Activated CD8-positive, alpha-beta memory T cell treated with anti-CD3 and anti-CD28 coated beads for 36 hours (primary cell): ENCODE data around the gene ZNF503. TPM values are rescaled to one million over a fixed set of nuclear protein-coding genes. Genes with fewer than 3 reads are reported as not detected.
"Not testable (repeated sequence)": the region's sequence is repeated elsewhere in the genome, so short reads cannot be mapped to it uniquely, and the experiment has no call there.

ENCODE experiments used
- CTCF ChIA-PET: fragments of 350-600 bp; sonication (Branson Sonifier 250); formaldehyde crosslinking; loops from one replicate; lab custom pipeline; 2021; ENCODE audit warnings: antibody characterized with exemption; lab: Charles Lee
- POLR2A ChIA-PET: fragments of 350-600 bp; sonication (Branson Sonifier 250); formaldehyde crosslinking; loops from one replicate; lab custom pipeline; 2021; ENCODE audit warnings: antibody characterized with exemption; lab: Charles Lee
- total RNA-seq, 2 experiments: library from RNA; stranded (reverse); gene quantifications; one replicate each; pipeline ENCODE4 v1.2.3, GENCODE V29; 2021

ZNF503 gene
- total RNA-seq, 2 experiments from 2014 or later = 0.36 to 0.38 TPM

- ChIA-PET POLR2A (no interaction called here), CTCF (no interaction called here)
These were observed 38.1 kb downstream of the ZNF503 start for GRCh38 chr10:75363431-75363830.

- POLR2A ChIA-PET = not testable (repeated sequence)
- CTCF ChIA-PET = interaction anchor here (0.7 kb wide), 1 partner anchor 121 kb away, joined by 3 read pairs; no protein-coding TSS in a partner anchor
These were observed 41.7 kb downstream of the ZNF503 start for GRCh38 chr10:75359876-75360275.

GRCh38 chr10:75358835-75359421 is 42.6 kb downstream of the ZNF503 start:
- POLR2A ChIA-PET = no interaction called here

GRCh38 chr10:75358132-75358531 is 43.4 kb downstream of the ZNF503 start:
- CTCF ChIA-PET = no interaction called here
- POLR2A ChIA-PET = no interaction called here

More at GRCh38 chr10:75358835-75359421, 42.6 kb downstream of the ZNF503 start:
- CTCF ChIA-PET = no interaction called here

- ChIA-PET POLR2A (no interaction called here), CTCF (no interaction called here)
These were observed 44.1 kb downstream of the ZNF503 start for GRCh38 chr10:75357500-75357899.

- ChIA-PET POLR2A (no interaction called here), CTCF (no interaction called here)
These were observed 45.1 kb downstream of the ZNF503 start for GRCh38 chr10:75356484-75356883.

GRCh38 chr10:75355706-75356105 is 45.9 kb downstream of the ZNF503 start:
- CTCF ChIA-PET = no interaction called here
- POLR2A ChIA-PET = no interaction called here

GRCh38 chr10:75353183-75353582 is 48.4 kb downstream of the ZNF503 start:
- CTCF ChIA-PET = no interaction called here
- POLR2A ChIA-PET = no interaction called here

- ChIA-PET CTCF (no interaction called here), POLR2A (no interaction called here)
These were observed 48.9 kb downstream of the ZNF503 start for GRCh38 chr10:75352650-75353049.

- POLR2A ChIA-PET = no interaction called here
- CTCF ChIA-PET = no interaction called here
These were observed 49.9 kb downstream of the ZNF503 start for GRCh38 chr10:75351637-75352036.

GRCh38 chr10:75350791-75351190 is 50.8 kb downstream of the ZNF503 start:
- ChIA-PET CTCF (no interaction called here), POLR2A (no interaction called here)

Other genes starting within 250 kb of the ZNF503 start
- gene VDAC2, start 191.0 kb downstream of the ZNF503 start, total RNA-seq = 100 to 1,000 TPM; 263 to 274 TPM
- gene COMTD1, start 165.8 kb downstream of the ZNF503 start, total RNA-seq = 10 to 100 TPM; 46.4 to 52.6 TPM
- gene LRMDA, start 29.9 kb upstream of the ZNF503 start, total RNA-seq = not detected